GM12892 (cell line): ENCODE results near the gene NSUN5.
"Not testable (repeated sequence)": the region's sequence is repeated elsewhere in the genome, so short reads cannot be mapped to it uniquely, and the experiment has no call there.

Experiments used
- DNase-seq: peaks from one replicate; pipeline ENCODE4 v3.0.0; 2011; ENCODE audit not compliant: insufficient read length
- FAIRE-seq: peaks from 2 replicates; lab custom pipeline; 2011; peaks lifted over from hg19 to GRCh38; lab: Jason Lieb, UNC
- POLR2A ChIP-seq: IDR thresholded peaks from 2 replicates; pipeline ENCODE4 v1.6.1; 2011; ENCODE audit warnings: low read depth, low read length, control low read depth
- POLR2AphosphoS5 ChIP-seq: IDR thresholded peaks from 2 replicates; pipeline ENCODE4 v1.6.1; 2011; ENCODE audit warnings: low read depth, low read length, control low read depth
- TAF1 ChIP-seq: IDR thresholded peaks from 2 replicates; pipeline ENCODE4 v1.6.1; 2011; ENCODE audit warnings: low read depth, mild to moderate bottlenecking, control low read depth, low read length, borderline replicate concordance

The NSUN5 gene

GRCh38 chr7:73316521-73316920 lies 7.9 kb upstream of the NSUN5 start:
- no peak for FAIRE-seq
- no peak for DNase-seq
- TF ChIP-seq TAF1 (no peak), POLR2A (no peak), POLR2AphosphoS5 (no peak)

GRCh38 chr7:73314271-73314670 lies 5.6 kb upstream of the NSUN5 start:
- TF ChIP-seq TAF1 (no peak), POLR2AphosphoS5 (no peak), POLR2A (no peak)
- DNase-seq (no peak), FAIRE-seq (no peak)

GRCh38 chr7:73313521-73313906 lies 4.9 kb upstream of the NSUN5 start:
- TF ChIP-seq POLR2AphosphoS5 (no peak), TAF1 (no peak), POLR2A (no peak)
- DNase-seq (no peak), FAIRE-seq (no peak)

- FAIRE-seq (no peak), DNase-seq (no peak)
- no peak for TF ChIP-seq POLR2AphosphoS5
- TF ChIP-seq POLR2A, result no peak
- no peak for TF ChIP-seq TAF1
Measured at GRCh38 chr7:73312831-73313520, 4.3 kb upstream of the NSUN5 start.

- not testable (repeated sequence) for DNase-seq, FAIRE-seq
Measured at GRCh38 chr7:73311421-73311820, 2.8 kb upstream of the NSUN5 start.

GRCh38 chr7:73308074-73308664 lies 457 bp downstream of the NSUN5 start:
- DNase-seq (no peak), FAIRE-seq (no peak)
- TF ChIP-seq TAF1 (no peak), POLR2A (no peak)

- TF ChIP-seq POLR2AphosphoS5, result no peak
- no peak for TF ChIP-seq TAF1
- no peak for TF ChIP-seq POLR2A
- FAIRE-seq (no peak), DNase-seq (no peak)
Measured at GRCh38 chr7:73307436-73307835, 1.2 kb downstream of the NSUN5 start.

- FAIRE-seq, DNase-seq: not testable (repeated sequence)
Measured at GRCh38 chr7:73304612-73305387, 3.8 kb downstream of the NSUN5 start.

- no peak for FAIRE-seq
- TF ChIP-seq POLR2A (no peak), POLR2AphosphoS5 (no peak), TAF1 (no peak)
- no peak for DNase-seq
Measured at GRCh38 chr7:73304071-73304470, 4.6 kb downstream of the NSUN5 start.

GRCh38 chr7:73303546-73303945 lies 5.1 kb downstream of the NSUN5 start:
- no peak for DNase-seq
- FAIRE-seq, result no peak
- TF ChIP-seq POLR2A (no peak), TAF1 (no peak), POLR2AphosphoS5 (no peak)

GRCh38 chr7:73302846-73303245 lies 5.8 kb downstream of the NSUN5 start:
- not testable (repeated sequence) for FAIRE-seq, DNase-seq

- DNase-seq, FAIRE-seq: not testable (repeated sequence)
Measured at GRCh38 chr7:73301108-73301507, 7.5 kb downstream of the NSUN5 start.

GRCh38 chr7:73299812-73300211 lies 8.8 kb downstream of the NSUN5 start:
- DNase-seq, FAIRE-seq: not testable (repeated sequence)

- not testable (repeated sequence) for FAIRE-seq, DNase-seq
Measured at GRCh38 chr7:73297706-73298105, 10.9 kb downstream of the NSUN5 start.

- DNase-seq, FAIRE-seq: not testable (repeated sequence)
Measured at GRCh38 chr7:73297235-73297634, 11.4 kb downstream of the NSUN5 start.

- not testable (repeated sequence) for DNase-seq, FAIRE-seq
Measured at GRCh38 chr7:73277210-73277609, 31.4 kb downstream of the NSUN5 start.

- not testable (repeated sequence) for DNase-seq, FAIRE-seq
Measured at GRCh38 chr7:73267813-73268212, 40.8 kb downstream of the NSUN5 start.
